SK-N-SH treated with all-trans-retinoic acid at 6 μM for 48 hours (cell line): Measurements from ENCODE around the gene COG8.

Experiments used
- BACH2 ChIP-seq: fragments of 250-450 bp; sonication (Bioruptor Pico); IDR thresholded peaks from 2 replicates; pipeline ENCODE4 v1.9.0; 2021; ENCODE audit warnings: mild to moderate bottlenecking, borderline replicate concordance
- GLIS3 ChIP-seq: fragments of 250-450 bp; sonication (Bioruptor Pico); IDR thresholded peaks from 2 replicates; pipeline ENCODE4 v1.5.0; 2020; ENCODE audit warnings: mild to moderate bottlenecking, moderate library complexity
- ISL1 ChIP-seq: fragments of 250-450 bp; sonication (Bioruptor Pico); IDR thresholded peaks from 2 replicates; pipeline ENCODE4 v2.1.2; 2022; ENCODE audit warnings: mild to moderate bottlenecking, moderate library complexity
- RARB ChIP-seq: fragments of 250-450 bp; sonication (Bioruptor Pico); IDR thresholded peaks from 2 replicates; pipeline ENCODE4 v1.8.0; 2021; ENCODE audit warnings: mild to moderate bottlenecking, moderate library complexity
- SNAI2 ChIP-seq: fragments of 250-450 bp; sonication (Bioruptor Pico); IDR thresholded peaks from 2 replicates; pipeline ENCODE4 v1.5.0; 2020; ENCODE audit warnings: mild to moderate bottlenecking, moderate library complexity
- TOX ChIP-seq: fragments of 250-450 bp; sonication (Bioruptor Pico); IDR thresholded peaks from 2 replicates; pipeline ENCODE4 v1.8.0; 2021; ENCODE audit warnings: mild to moderate bottlenecking, moderate library complexity, borderline replicate concordance
- ZFP3 ChIP-seq: fragments of 250-450 bp; sonication (Bioruptor Pico); IDR thresholded peaks from 2 replicates; pipeline ENCODE4 v1.5.0; 2020; ENCODE audit warnings: mild to moderate bottlenecking, moderate library complexity
- ZNF8 ChIP-seq: fragments of 450-650 bp; formaldehyde crosslinking; IDR thresholded peaks from 2 replicates; pipeline ENCODE4 v1.5.0; 2020; ENCODE audit warnings: mild to moderate bottlenecking, moderate library complexity
- TF ChIP-seq, protein P1 (sequence below): fragments of 250-450 bp; sonication (Bioruptor Pico); IDR thresholded peaks from 2 replicates; pipeline ENCODE4 v1.8.0; 2020; ENCODE audit warnings: mild to moderate bottlenecking, moderate library complexity, borderline replicate concordance
- TF ChIP-seq, protein P2 (sequence below): fragments of 250-450 bp; sonication (Bioruptor Pico); IDR thresholded peaks from 2 replicates; pipeline ENCODE4 v1.5.0; 2020; ENCODE audit warnings: mild to moderate bottlenecking, moderate library complexity
- TF ChIP-seq, protein P3 (sequence below): fragments of 250-450 bp; sonication (Bioruptor Pico); IDR thresholded peaks from 2 replicates; pipeline ENCODE4 v1.5.1; 2021; ENCODE audit warnings: mild to moderate bottlenecking, moderate library complexity
- TF ChIP-seq, protein P4 (sequence below): fragments of 250-450 bp; sonication (Bioruptor Pico); IDR thresholded peaks from 2 replicates; pipeline ENCODE4 v1.5.1; 2020; ENCODE audit warnings: low read depth, mild to moderate bottlenecking, moderate library complexity

DNA sequence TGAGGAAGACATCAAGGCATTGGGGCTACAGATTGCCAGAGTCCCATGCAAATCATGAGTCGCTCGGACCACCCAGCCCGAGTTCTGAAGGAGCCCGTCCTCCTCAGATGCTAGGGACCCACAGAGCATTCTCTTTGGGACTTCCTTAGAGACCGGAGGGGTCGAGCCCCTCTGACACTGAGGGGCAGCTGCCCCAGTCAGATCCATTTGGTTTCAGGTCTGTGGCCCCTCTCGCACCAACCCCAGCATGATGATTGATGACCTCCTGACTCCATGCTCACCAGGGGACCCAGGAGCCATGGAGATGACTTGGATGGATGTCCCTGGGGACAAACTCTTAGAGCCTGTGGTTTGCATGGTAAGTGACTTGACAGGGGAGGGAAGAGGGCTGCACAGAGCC lies 17.0 kb downstream of the COG8 start:
- TF ChIP-seq, protein P1, sequence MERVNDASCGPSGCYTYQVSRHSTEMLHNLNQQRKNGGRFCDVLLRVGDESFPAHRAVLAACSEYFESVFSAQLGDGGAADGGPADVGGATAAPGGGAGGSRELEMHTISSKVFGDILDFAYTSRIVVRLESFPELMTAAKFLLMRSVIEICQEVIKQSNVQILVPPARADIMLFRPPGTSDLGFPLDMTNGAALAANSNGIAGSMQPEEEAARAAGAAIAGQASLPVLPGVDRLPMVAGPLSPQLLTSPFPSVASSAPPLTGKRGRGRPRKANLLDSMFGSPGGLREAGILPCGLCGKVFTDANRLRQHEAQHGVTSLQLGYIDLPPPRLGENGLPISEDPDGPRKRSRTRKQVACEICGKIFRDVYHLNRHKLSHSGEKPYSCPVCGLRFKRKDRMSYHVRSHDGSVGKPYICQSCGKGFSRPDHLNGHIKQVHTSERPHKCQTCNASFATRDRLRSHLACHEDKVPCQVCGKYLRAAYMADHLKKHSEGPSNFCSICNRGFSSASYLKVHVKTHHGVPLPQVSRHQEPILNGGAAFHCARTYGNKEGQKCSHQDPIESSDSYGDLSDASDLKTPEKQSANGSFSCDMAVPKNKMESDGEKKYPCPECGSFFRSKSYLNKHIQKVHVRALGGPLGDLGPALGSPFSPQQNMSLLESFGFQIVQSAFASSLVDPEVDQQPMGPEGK (CRISPR knock-in tag), result no peak
- TF ChIP-seq SNAI2, result no peak
- TF ChIP-seq, protein P2, sequence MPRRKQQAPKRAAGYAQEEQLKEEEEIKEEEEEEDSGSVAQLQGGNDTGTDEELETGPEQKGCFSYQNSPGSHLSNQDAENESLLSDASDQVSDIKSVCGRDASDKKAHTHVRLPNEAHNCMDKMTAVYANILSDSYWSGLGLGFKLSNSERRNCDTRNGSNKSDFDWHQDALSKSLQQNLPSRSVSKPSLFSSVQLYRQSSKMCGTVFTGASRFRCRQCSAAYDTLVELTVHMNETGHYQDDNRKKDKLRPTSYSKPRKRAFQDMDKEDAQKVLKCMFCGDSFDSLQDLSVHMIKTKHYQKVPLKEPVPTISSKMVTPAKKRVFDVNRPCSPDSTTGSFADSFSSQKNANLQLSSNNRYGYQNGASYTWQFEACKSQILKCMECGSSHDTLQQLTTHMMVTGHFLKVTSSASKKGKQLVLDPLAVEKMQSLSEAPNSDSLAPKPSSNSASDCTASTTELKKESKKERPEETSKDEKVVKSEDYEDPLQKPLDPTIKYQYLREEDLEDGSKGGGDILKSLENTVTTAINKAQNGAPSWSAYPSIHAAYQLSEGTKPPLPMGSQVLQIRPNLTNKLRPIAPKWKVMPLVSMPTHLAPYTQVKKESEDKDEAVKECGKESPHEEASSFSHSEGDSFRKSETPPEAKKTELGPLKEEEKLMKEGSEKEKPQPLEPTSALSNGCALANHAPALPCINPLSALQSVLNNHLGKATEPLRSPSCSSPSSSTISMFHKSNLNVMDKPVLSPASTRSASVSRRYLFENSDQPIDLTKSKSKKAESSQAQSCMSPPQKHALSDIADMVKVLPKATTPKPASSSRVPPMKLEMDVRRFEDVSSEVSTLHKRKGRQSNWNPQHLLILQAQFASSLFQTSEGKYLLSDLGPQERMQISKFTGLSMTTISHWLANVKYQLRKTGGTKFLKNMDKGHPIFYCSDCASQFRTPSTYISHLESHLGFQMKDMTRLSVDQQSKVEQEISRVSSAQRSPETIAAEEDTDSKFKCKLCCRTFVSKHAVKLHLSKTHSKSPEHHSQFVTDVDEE (CRISPR knock-in tag), result no peak
- TF ChIP-seq, protein P3, sequence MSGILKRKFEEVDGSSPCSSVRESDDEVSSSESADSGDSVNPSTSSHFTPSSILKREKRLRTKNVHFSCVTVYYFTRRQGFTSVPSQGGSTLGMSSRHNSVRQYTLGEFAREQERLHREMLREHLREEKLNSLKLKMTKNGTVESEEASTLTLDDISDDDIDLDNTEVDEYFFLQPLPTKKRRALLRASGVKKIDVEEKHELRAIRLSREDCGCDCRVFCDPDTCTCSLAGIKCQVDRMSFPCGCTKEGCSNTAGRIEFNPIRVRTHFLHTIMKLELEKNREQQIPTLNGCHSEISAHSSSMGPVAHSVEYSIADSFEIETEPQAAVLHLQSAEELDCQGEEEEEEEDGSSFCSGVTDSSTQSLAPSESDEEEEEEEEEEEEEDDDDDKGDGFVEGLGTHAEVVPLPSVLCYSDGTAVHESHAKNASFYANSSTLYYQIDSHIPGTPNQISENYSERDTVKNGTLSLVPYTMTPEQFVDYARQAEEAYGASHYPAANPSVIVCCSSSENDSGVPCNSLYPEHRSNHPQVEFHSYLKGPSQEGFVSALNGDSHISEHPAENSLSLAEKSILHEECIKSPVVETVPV (CRISPR knock-in tag), result no peak
- TF ChIP-seq, protein P4, sequence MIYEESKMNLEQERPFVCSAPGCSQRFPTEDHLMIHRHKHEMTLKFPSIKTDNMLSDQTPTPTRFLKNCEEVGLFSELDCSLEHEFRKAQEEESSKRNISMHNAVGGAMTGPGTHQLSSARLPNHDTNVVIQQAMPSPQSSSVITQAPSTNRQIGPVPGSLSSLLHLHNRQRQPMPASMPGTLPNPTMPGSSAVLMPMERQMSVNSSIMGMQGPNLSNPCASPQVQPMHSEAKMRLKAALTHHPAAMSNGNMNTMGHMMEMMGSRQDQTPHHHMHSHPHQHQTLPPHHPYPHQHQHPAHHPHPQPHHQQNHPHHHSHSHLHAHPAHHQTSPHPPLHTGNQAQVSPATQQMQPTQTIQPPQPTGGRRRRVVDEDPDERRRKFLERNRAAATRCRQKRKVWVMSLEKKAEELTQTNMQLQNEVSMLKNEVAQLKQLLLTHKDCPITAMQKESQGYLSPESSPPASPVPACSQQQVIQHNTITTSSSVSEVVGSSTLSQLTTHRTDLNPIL (CRISPR knock-in tag), result no peak
- TF ChIP-seq ZFP3 (CRISPR knock-in tag), result no peak
- no peak for TF ChIP-seq ISL1 (CRISPR knock-in tag)
- TF ChIP-seq ZNF8 (CRISPR knock-in tag), result no peak
- no peak for TF ChIP-seq RARB (CRISPR knock-in tag)
- no peak for TF ChIP-seq TOX (CRISPR knock-in tag)
- no peak for TF ChIP-seq BACH2 (CRISPR knock-in tag)
- no peak for TF ChIP-seq GLIS3 (CRISPR knock-in tag)
